ENCODE data around the gene IGFBP7.

Gene IGFBP7

DNA sequence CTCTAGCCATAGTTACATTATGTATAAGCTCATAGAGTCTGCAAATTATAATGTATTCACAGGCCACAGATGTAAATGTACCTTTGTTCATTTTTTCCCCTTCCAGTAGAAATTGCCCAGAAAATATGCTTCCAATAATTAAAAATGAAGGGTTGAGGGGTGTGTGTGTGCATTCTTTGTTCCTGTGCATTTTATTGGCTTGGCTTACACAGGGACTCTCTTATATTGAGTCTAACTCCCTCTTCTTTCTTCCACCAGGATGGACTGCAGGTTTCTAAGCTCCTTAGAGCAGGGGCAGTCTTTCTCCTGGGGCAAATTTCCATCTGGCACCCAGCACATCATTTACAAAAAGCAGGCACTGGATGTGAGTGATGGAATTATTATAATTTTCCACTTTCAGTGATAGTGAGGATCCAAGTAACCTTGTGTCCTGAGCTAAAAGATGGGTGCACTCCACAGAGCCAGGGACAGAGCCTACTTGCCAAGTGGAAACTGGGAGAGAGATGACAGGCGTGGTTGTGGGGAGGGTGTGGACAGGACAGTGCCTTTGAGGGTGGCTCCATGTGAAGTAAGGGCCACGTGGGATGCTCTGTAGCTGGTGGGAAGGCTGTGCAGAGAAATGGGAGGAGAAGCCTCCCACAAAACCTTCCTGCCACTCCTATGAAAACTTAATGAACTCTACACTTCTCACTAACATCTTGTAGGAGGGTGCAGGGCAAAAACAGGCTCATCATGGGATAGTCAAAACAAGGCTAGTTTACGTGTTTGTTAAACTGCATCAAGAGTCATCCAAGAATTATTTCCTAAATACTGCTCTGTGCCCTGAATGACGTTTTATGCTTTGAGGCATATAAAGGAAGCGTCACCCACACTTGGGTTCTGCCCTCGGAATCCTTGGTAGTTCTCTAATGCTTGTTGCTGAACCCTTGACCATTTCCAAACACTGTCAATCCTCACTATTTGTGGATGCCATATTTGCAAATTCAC lies 16.0 kb downstream of the IGFBP7 start:
- DNase-seq = no peak

- no peak for DNase-seq
These were observed 18.5 kb downstream of the IGFBP7 start for GRCh38 chr4:57091657-57092162.

DNA sequence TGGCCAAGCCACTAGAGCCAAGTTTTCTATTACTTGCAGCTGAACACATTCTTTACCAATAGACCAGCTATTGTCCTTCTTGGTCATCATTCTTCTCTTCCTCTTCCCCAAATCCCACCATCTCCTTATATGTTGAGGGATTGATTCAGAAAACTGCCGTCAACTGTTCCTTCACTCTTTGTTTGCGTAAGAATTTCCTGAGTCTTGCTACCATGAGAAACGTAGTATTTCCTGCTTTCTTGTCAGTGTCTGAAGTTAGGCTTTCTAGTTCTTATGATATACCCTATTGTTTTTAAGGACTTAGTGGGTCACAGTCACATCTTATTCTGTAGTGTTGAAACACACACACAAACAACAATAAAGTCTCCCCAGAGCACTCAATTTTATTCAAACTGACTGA lies 20.1 kb downstream of the IGFBP7 start:
- no peak for DNase-seq

GRCh38 chr4:57089549-57089948 lies 20.6 kb downstream of the IGFBP7 start:
- no peak for DNase-seq

DNA sequence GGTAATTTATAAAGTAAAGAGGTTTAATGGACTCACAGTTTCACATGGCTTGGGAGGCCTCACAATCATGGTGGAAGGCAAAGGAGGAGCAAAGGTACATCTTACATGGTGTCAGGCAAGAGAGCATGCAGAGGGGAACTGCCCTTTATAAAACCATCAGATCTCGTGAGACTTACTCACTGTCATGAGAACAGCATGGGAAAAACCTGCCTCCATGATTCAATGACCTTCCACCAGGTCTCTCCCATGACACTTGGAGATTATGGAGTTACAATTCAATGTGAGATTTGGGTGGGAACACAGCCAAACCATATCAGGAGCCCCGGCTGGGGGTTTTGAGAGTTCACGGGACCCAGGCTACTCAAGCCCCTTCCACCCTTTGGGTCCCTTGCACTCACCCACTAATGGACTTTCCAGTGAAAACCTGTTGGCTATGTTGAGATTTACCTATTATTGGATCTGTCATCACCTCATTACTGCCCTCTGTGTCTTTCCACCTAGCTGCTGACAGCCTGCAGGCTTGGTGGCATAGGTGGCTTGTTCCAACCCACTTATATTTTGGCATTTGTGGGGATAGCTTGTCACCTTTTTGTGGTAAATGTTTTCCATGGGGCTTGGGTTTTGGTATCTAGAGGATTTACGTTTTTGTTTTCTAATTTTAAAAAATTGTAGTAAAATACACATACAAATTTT lies 24.0 kb downstream of the IGFBP7 start:
- DNase-seq = no peak

DNA sequence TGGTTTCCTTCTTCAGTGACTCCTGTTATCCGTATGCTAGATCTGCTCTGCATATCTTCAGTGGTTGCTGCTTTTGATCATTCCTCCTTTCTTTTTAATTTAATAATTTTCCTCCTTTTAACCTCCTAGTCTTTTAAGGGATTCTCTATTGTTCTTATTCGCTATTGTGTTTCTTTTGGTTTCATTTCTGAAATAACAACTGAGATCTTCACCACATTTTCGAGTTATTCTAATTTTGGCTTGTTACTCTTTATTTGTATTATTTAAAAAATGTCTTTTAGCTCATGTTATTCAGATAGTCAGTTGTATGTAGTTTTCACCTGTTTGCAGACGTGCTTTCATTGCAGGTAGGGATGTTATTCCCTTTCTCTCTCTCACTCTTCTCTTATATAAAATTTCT lies 24.9 kb downstream of the IGFBP7 start:
- no peak for DNase-seq

- DNase-seq = no peak
These were observed 25.8 kb downstream of the IGFBP7 start for GRCh38 chr4:57084360-57084759.

- no peak for DNase-seq
These were observed 27.1 kb downstream of the IGFBP7 start for GRCh38 chr4:57083090-57083489.

DNA sequence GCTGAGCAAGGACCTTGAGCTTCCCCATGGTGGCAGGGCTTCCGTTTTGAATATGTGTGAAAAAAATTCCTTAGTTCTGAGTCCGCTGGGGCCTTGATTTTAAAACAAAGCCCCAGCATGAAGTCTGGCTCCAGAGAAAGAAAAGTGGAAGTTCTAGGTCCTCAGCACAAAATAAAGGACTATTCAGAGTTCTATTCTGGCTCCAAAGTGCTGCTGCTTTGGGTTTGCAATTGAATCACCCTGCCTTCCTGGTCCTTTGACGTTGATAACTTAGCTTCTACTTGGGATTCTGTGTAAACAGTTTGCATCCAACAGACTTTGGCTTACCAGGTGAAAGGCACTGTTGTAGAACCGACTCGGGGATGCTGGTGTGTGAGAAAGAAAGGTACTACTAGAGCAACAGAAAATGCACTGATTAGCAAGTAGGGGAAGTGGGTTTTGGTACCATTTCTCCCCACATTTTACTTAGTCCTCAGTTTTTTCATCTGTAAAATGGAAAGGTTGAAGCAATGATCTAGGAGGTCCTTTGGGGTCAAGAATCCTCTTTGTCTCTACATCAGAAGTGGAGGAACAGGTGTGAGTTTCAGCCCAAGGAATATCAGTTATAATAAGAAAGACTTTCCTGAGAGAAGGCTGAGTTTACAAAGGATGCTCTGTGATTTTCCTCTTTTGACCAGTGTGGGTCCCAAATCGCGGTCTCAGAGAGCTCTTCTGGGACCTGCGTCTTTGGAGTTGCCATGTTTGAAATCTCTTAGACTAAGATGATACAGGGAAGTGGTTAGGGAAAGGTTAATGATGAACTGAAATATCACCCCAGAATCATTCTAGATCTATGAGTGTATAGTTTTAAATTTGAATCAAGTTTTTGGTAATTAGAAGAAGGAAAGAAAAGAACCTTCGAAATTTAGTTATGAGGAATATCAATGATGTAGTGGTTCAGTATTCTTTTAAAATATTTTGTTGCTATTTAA lies 28.2 kb downstream of the IGFBP7 start:
- DNase-seq = no peak

DNA sequence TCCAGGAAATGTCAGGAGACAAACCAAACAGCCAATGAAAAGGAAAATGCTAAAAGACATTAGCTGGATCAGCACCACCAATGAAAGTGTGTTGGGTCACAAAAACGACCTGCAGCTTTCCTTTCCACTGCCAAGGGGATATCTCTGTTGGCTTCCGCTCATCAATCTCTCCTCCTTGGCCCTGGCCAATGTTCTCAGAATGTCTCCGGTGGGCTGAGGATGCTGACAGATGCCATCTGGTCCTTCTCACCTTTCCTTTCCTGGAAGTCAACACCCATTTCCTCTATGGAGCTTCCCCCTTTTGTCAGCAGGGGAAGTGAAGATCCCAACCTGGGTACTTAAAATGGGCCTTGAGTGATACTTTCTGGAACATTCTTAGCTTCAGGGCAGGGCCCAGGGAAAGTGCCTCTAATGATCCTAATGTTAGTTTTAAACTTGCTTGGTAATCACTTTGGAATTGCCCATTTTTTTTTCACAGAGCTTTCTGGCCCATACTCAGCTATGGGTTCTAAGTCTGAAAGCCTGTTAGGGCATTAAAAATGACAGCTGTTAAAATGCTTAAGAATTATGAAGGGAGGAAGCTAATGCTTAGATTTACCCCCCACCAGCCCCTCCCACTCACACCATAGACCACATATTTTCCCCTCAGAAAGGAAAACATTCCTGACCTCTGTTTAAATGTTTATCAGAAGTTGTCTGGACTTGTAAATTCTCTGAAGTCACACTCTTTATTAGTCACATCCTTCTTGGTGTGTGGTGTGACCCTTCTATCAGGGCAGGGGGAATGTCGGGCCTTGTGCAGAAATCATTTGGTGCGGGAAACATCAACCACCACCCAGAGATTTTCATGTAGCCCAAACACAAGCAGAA lies 29.2 kb downstream of the IGFBP7 start:
- DNase-seq = no peak

DNA sequence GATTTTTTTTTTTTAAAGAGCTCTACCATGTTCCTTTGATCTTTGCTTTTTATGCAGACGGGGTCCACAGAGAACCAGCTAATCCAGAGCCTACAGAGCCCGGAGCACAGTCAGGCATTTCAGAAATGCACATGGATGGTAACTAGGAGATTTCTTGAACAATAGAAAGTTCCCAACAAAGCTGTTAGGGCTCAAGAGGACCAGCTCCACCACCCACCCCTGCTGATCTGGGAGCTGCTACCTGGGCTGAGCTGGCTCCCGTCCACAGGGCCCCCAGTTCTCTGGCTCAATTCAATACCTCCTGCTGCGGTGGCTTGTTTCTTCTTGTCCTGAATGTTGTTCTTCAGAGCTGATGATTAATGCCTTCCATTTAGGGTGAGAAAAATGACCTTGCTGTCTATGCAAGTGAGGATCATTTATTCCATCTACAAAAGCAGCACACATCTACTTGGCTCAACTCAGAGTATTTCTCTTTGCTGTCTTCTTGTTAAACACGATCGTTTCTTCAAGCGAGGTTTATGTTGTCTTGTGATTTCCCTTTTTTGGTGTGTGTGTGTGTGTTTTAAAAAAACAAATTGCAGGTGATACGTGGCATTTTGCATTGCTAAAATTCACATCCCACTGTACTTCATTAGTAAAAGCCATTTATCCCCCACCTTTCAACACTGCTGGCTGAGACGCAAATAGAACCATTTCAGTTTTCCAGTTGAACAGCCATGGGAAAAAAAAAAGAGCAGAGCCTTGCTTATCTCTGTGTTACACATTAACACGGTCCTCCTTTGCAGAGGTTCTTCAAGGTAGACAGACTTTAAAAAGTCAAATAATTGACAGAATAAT lies 31.3 kb downstream of the IGFBP7 start:
- peak; percentile 53 to 85 for DNase-seq

GRCh38 chr4:57077550-57078343 lies 32.4 kb downstream of the IGFBP7 start:
- no peak for DNase-seq

DNA sequence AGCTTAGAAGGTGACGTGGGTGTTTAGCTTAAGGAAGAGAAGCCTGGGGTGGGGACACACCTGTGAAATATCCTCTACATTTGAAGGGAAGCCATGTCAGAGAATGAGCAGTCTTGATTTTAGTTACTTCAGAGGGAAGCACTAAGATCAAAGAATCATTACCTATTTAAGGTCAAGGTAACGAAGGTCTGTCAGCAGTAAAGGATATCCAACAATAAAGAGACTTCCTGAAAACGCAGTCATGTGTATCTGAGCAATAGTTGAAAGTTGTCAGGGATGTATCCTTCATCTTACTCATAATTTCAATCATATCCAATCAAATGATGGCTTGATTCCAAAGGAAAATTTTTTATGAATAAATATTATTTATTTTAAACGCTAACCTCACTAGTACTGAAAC lies 33.5 kb downstream of the IGFBP7 start:
- DNase-seq = no peak

DNA sequence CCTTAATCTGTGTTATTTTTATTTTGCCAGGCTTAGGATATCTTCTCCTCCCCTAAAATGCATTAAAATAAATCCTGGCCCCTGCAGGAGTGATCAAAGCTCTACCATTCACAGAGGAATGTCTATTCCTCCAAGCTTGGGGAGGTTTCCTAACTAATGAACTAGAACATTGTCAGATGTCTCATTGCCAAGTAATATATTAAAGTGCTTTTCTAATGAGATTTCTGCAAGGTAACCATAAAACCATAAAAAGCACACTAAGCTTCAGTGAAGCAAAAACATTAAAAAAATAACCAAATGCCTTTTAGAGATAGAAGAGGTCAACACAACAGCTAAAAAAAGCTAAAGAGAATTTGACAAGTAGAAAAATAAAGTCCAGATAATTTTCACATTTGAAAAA lies 34.8 kb downstream of the IGFBP7 start:
- no peak for DNase-seq

DNA sequence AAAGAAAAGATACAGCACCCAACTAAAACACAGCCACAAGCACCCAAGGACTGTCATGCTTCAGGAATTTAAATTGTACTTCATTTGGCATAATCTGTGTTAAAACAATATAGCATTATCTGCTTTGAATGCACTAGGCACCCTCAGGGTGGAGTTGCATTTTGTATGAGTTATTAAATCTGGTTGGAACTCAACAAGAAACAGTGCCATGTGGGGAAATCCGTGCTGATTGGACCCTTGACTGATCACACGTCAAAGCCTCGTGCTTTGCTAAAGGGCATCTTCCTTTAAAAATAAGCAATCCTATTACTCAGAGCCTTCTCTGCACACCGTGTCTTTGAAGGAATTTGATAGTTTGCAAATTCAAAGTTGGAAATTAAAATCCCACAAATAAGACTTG lies 35.4 kb downstream of the IGFBP7 start:
- no peak for DNase-seq

DNA sequence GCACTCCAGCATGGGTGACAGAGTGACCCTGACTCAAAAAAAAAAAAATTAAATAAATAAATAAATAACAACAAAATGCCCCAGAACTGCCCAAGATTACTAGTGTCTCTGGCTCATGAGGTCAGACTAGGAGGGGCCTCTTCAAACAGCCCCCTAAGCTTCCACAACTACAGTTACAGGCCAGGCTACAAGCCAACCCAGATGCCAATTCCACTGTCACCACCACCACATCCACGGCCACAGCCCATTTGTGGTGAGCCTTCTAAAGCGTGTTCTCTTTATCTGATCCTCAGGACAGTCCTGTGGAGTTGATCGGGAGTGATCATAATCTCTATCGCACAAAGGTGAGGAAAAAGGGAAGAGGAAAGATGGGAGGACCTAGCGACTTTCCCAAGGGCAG lies 36.6 kb downstream of the IGFBP7 start:
- no peak for DNase-seq

DNA sequence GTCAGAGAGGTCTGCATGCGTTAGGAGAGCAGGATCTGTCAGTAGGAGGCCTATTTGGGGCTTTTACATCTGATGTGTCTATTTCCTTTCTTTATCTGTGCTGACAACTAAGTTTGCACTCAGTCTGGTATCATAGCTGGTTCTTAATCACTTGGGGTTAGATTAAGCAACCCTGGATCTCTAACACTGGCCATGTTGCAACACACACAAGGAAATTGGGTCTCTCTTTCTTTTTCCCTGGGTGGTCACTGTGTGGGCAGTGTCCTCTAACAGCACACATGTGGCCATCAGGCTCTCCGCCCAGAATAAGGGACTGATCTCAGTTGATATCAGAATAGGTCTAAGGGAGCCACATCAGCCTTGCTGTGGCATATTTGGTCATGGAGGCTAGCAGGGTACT lies 38.9 kb downstream of the IGFBP7 start:
- DNase-seq = no peak

GRCh38 chr4:57070461-57070860 lies 39.7 kb downstream of the IGFBP7 start:
- DNase-seq = no peak

GRCh38 chr4:57068237-57068981 lies 41.8 kb downstream of the IGFBP7 start:
- no peak for DNase-seq

All from NCI-H2081 (cell line).